GM12878 (cell line): ENCODE measurements around the gene MSX1. TPM values are rescaled to one million over a fixed set of nuclear protein-coding genes. Genes with fewer than 3 reads are reported as not detected.

ENCODE experiments used
- ATAC-seq: fragments of 200-7000 bp; cut with Tn5 transposase; 3 replicates; pipeline ENCODE4 v1.9.1; 2020; ENCODE audit warnings: mild to moderate bottlenecking, moderate library complexity
- BruUV-seq: library from RNA; stranded (reverse); fragments of 400-500 nt; replicated peaks from 2 replicates; lab custom pipeline; 2021; lab: Mats Ljungman, UMichigan
- CTCF ChIA-PET: fragments of 300-600 bp; sonication (Branson Sonifier 250); formaldehyde crosslinking; extraction: SDS; loops from one replicate; lab custom pipeline; 2021; ENCODE audit warnings: inconsistent platforms; lab: Yijun Ruan, JAX
- POLR2A ChIA-PET: fragments of 350-600 bp; formaldehyde crosslinking; extraction: SDS; loops from one replicate; lab custom pipeline; 2021; ENCODE audit warnings: inconsistent platforms; lab: Charles Lee
- RAD21 ChIA-PET: fragments of 300-600 bp; sonication (Branson Sonifier 250); formaldehyde crosslinking; loops from one replicate; lab custom pipeline; 2023; ENCODE audit warnings: antibody characterized with exemption; ENCODE audit not compliant: unreplicated experiment; lab: Charles Lee
- SMC1A ChIA-PET: fragments of 300-600 bp; sonication (Branson Sonifier 250); formaldehyde crosslinking; loops from one replicate; lab custom pipeline; 2023; ENCODE audit not compliant: unreplicated experiment, uncharacterized antibody; lab: Charles Lee
- DNase-seq: peaks from one replicate; pipeline ENCODE4 v3.0.0-alpha.2; 2011; ENCODE audit warnings: low read depth, low spot score
- FAIRE-seq: peaks from 3 replicates; lab custom pipeline; 2011; peaks lifted over from hg19 to GRCh38; lab: Jason Lieb, UNC
- H2AFZ ChIP-seq: 2 replicates; pipeline ENCODE4 v1.6.0; 2011; ENCODE audit warnings: low read depth, low read length, control low read depth; ENCODE audit not compliant: control insufficient read depth
- H3K27ac ChIP-seq: 2 replicates; pipeline ENCODE4 v1.5.1; 2011; ENCODE audit warnings: control low read depth; ENCODE audit not compliant: control insufficient read depth, insufficient read depth
- H3K27me3 ChIP-seq, 2 experiments: replicated peaks in 1 of 2; 2 replicates each; pipeline versions ENCODE4 v1.6.0 to v1.6.1; 2011; ENCODE audit warnings: low read length in 1 of 2; ENCODE audit not compliant: control insufficient read depth in 2 of 2, insufficient read depth in 2 of 2
- H3K36me3 ChIP-seq, 2 experiments: 2 replicates each; pipeline ENCODE4 v1.5.1; 2011; ENCODE audit warnings: low read length in 1 of 2; ENCODE audit not compliant: control insufficient read depth in 2 of 2, insufficient read depth in 2 of 2
- H3K4me1 ChIP-seq: 2 replicates; pipeline ENCODE4 v1.6.1; 2011; ENCODE audit warnings: mild to moderate bottlenecking, low read length, moderate library complexity, mixed read lengths; ENCODE audit not compliant: control insufficient read depth, insufficient read depth
- H3K4me2 ChIP-seq: 2 replicates; pipeline ENCODE4 v1.6.0; 2011; ENCODE audit warnings: control low read depth; ENCODE audit not compliant: control insufficient read depth, insufficient read depth
- H3K4me3 ChIP-seq: fragments of 200-600 bp; sonication (generic); 2 replicates; pipeline ENCODE4 v1.5.1; 2016
- H3K79me2 ChIP-seq: 2 replicates; pipeline ENCODE4 v1.6.0; 2011; ENCODE audit warnings: low read length; ENCODE audit not compliant: control insufficient read depth, insufficient read depth
- H3K9ac ChIP-seq: 2 replicates; pipeline ENCODE4 v1.8.0; 2011; ENCODE audit warnings: low read length, control low read depth, mixed read lengths; ENCODE audit not compliant: control insufficient read depth, insufficient read depth
- H3K9me3 ChIP-seq: replicated peaks from 3 replicates; pipeline ENCODE4 v1.5.1; 2011; ENCODE audit warnings: mild to moderate bottlenecking, low read length; ENCODE audit not compliant: control insufficient read depth, insufficient read depth
- H4K20me1 ChIP-seq: 2 replicates; pipeline ENCODE4 v1.6.0; 2011; ENCODE audit not compliant: control insufficient read depth, insufficient read depth
- CREM ChIP-seq: IDR thresholded peaks from 2 replicates; pipeline ENCODE4 v1.6.1; 2014; ENCODE audit warnings: antibody characterized with exemption, low read depth
- HCFC1 ChIP-seq: fragments of 150-350 bp; IDR thresholded peaks from 2 replicates; pipeline ENCODE4 v1.6.1; 2014; ENCODE audit warnings: low read length
- POU2F2 ChIP-seq: IDR thresholded peaks from 3 replicates; pipeline ENCODE4 v1.6.1; 2011; ENCODE audit warnings: low read depth, mild to moderate bottlenecking, low read length, borderline replicate concordance
- SUZ12 ChIP-seq: fragments of 200-600 bp; sonication (generic); IDR thresholded peaks from one replicate; pipeline ENCODE4 v1.6.1; 2018; ENCODE audit warnings: antibody characterized with exemption, mild to moderate bottlenecking; ENCODE audit not compliant: unreplicated experiment
- ZBTB11 ChIP-seq: fragments of 450-650 bp; formaldehyde crosslinking; IDR thresholded peaks from 2 replicates; pipeline ENCODE4 v1.5.0; 2022; ENCODE audit warnings: mild to moderate bottlenecking, missing genetic modification characterization
- WGBS: methylation state at CpG from one replicate; pipeline ENCODE4 v1.1.6; 2016; ENCODE audit warnings: low lambda C conversion rate; ENCODE audit not compliant: insufficient replicate concordance, insufficient coverage; ENCODE audit errors: missing lambda C conversion rate; 5-methylcytosine and 5-hydroxymethylcytosine counted together
- in situ Hi-C: fragments of 300-500 bp; cut with MboI; formaldehyde crosslinking; loops from 9 replicates; pipeline ENCODE4 v1.14.3; 2018; ENCODE audit warnings: mixed read lengths
- intact Hi-C: fragments of 100-400 bp; cut with micrococcal nuclease; formaldehyde crosslinking; loops from one replicate; pipeline ENCODE4 v1.14.2; 2022; ENCODE audit not compliant: unreplicated experiment
- polyA plus RNA-seq, 11 experiments: library from polyadenylated mRNA; depleted of rRNA in 4 of 11; unstranded in 6 of 11; stranded (reverse) in 5 of 11; fragments of >200 nt; fragmentation: Nextera tagmentation in 4 of 11; fragmentation: Illumina TruSeq in 1 of 11; extraction: Ambion mirVana in 4 of 11; extraction: Trizol in 1 of 11; gene quantifications; 1 replicate in 1 of 11; 2 replicates in 10 of 11; pipeline versions ENCODE4 v1.2.1 to v1.2.3, GENCODE V29; 2011 to 2016; ENCODE audit warnings: inconsistent platforms in 2 of 11, missing spikeins in 2 of 11, low read depth in 1 of 11
- total RNA-seq, 4 experiments: library from RNA; depleted of rRNA in 3 of 4; stranded (reverse); fragments of >200 nt in 3 of 4; fragmentation: Illumina TruSeq in 1 of 4; extraction: Trizol in 1 of 4; gene quantifications; 2 replicates each; pipeline versions ENCODE4 v1.2.1 to v1.2.3, GENCODE V29; 2013 to 2021

MSX1 gene
- total and polyA plus RNA-seq, 10 of the 15 experiments (the other 5 are each of a cell fraction or from before 2014, with no cell fraction given): 0.04 to 0.56 (median 0.15) TPM; not detected in 2

DNA sequence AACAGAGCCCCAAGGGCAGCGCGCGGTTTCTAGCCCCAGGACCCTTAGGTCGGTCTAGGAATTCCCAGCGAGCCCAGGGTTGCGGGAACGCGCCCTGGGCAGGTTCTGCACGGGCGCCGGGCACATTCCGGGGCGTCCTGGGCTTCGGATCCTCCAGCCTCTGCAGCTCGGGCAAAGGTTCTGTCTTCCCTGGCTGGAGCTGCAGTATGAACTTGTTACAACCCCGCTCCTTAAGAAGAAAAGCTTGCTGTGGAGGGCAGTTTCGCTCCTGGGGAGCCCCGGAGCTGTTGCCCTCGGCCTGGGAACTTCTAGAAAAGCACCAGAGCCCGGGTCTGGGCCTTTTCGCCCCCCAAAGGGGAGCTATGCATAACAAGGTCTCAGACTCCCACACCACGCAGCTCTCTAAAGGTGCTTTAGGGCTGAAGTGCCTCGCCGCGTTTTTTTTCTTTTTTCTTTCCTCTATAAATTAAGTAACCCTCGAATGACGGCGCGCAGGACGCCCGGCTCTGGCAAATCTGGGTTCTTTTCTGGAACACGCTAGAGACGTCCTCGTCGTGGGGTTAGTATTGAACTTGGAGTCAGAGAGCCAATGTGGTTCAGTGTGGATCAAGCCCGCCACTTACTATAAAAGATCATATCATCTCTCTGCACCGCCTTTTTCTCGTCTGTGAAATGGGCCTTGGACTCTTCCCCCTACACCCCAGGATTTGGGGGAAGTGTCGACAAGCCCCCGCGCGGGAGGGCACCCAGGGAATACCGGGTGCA lies 5.7 kb downstream of the MSX1 start:
- in situ Hi-C loops: no loop called here

DNA sequence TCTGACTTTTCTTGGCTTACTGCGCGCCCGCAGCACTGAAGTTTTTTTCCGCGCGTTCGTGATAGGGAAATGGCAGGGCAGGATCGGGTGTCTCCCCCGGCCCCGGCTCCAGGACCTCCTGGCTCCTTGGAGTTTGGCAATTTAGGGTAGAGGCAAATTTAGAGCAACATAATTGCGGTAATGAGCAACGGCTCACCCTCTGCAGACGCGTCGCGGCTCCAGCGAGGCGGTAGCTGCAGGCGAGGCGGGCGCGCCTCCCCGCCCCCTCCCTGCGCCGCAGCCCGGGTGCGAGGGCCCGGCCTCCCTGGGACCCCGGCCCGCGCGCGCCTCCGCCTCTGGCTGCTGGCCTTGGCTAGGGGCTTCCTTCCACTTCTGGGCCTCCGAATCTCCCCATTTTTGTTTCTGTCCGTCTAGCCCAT lies 6.2 kb downstream of the MSX1 start:
- intact Hi-C loops: no loop called here
- CTCF ChIA-PET: no interaction called here
- Histone ChIP-seq H2AFZ (no peak overlapping the region), H3K79me2 (no peaks in the 10 kb centered on the region), H4K20me1 (no peaks in the 10 kb centered on the region; the same call in 1 of the 2 replicates), H3K27ac (no peak overlapping the region), H3K27me3 (peaks cover 26 to 35% of the 10 kb centered on the region in 2 experiments), H3K9me3 (peaks cover 2% of the 10 kb centered on the region; the same call in 2 of the 3 replicates), H3K4me3 (no peak overlapping the region), H3K4me2 (no peak overlapping the region), H3K9ac (no peak overlapping the region), H3K4me1 (no peaks in the 10 kb centered on the region), H3K36me3 (no peaks in the 10 kb centered on the region)
- SMC1A ChIA-PET: no interaction called here
- in situ Hi-C loops: no loop called here
- BruUV-seq: no TSS peak
- DNase-seq (no peak), FAIRE-seq (no peak), ATAC-seq (no peak)
- WGBS: 29% methylated on average over 35 of the region's 36 CpGs
- RAD21 ChIA-PET: no interaction called here
- POLR2A ChIA-PET: no interaction called here
- TF ChIP-seq ZBTB11 (CRISPR knock-in tag) (no peak), SUZ12 (peak; percentile 58)

More for the DNA sequence above, 5.7 kb downstream of the MSX1 start:
- BruUV-seq: no TSS peak
- SMC1A ChIA-PET: no interaction called here
- 29% methylated on average over 43 of the region's 43 CpGs for WGBS
- intact Hi-C loops: no loop called here
- POLR2A ChIA-PET: no interaction called here
- Histone ChIP-seq H3K4me1 (no peaks in the 10 kb centered on the region), H3K27me3 (peaks cover 29 to 30% of the 10 kb centered on the region in 2 experiments), H3K79me2 (no peaks in the 10 kb centered on the region), H3K27ac (no peak overlapping the region), H3K4me3 (no peak overlapping the region), H3K9me3 (peaks cover 2% of the 10 kb centered on the region; the same call in 2 of the 3 replicates), H4K20me1 (no peaks in the 10 kb centered on the region; the same call in 1 of the 2 replicates), H2AFZ (no peak overlapping the region), H3K9ac (no peak overlapping the region), H3K36me3 (no peaks in the 10 kb centered on the region), H3K4me2 (no peak overlapping the region)
- DNase-seq: no peak
- FAIRE-seq: no peak
- TF ChIP-seq POU2F2 (no peak), CREM (no peak), HCFC1 (no peak)
- CTCF ChIA-PET: no interaction called here
- RAD21 ChIA-PET: no interaction called here
- ATAC-seq: no peak
